ENCODE results near the gene TENT4A.

TENT4A gene

DNA sequence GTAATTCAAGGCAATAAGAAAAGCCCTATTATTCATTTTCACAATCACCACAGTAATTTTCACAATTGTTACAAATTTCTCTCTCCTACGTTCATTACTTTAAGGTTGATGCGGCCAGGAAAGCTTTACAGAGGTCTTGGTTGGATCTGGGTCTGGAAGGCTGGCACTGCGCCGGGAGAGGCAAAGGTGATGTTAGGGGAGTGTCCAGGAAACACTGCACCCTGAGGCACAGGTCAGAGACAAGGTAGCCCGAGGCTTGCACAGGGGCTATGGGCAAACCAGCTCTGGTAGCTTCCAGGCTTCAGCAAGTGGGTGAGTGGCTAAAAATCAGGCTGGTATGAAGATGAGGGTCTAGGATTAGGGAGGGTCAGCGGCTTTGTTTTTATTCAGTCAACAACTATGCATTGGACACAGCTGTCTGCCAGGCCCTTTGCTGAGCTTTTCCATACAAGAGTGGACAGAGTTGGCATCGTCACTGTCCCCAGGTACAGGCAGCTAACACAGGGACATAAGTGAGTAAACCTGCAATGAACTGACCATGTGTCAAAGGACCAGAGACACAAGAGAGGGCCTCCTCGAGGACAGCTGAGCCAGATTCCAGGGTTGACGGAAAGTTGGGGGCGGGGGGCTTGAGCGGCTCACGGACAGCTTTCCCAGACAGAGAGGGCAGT, 12.4 kb upstream of the TENT4A start:
- FAIRE-seq, result no peak

GRCh38 chr5:6701491-6701890, 11.7 kb upstream of the TENT4A start:
- no peak for FAIRE-seq

DNA sequence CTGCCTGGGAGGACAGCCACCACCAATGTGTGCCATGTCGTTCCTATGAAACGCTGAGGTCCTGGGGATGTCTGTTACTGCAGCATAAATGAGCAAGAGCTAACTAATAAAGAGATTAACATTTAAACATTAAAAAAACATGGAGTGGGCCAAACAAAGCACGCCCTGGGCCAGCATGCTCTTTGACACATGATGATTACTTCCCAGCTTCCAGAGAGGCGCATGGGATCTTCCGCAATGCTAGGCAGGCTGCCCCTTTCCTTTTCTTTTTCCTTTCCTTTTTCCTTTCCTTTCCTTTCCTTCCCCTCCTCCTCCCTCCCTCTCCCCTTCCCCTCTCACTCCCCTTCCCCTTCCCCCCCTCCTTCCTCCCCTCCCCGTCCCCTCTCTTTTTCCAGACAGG, 10.6 kb upstream of the TENT4A start:
- FAIRE-seq, result no peak

- no peak for FAIRE-seq
These were observed 9.4 kb upstream of the TENT4A start for GRCh38 chr5:6703806-6704205.

GRCh38 chr5:6704361-6704851, 8.8 kb upstream of the TENT4A start:
- FAIRE-seq, result no peak

GRCh38 chr5:6705088-6705487, 8.1 kb upstream of the TENT4A start:
- FAIRE-seq, result no peak

DNA sequence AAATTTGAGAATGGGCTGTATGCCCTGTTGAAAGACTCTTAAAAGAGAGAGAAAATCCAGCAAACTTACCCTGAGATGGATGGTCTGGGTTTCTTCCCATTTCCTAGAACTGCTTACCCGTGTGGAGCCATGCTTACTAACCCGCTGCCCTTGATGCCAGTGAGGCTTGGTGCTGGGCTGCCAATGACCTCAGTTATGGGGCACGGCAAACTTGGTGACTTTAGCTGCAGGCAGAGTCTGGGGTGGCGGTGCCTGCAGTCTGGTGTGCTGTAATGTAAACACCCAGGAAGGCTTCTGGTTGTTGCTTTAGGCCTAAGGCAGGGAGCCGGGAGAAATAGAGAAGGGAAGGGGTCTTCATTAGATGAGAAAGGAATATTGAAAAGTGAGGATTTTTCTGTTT, 7.3 kb upstream of the TENT4A start:
- no peak for FAIRE-seq

- FAIRE-seq, result no peak
These were observed 5.4 kb upstream of the TENT4A start for GRCh38 chr5:6707852-6708251.

DNA sequence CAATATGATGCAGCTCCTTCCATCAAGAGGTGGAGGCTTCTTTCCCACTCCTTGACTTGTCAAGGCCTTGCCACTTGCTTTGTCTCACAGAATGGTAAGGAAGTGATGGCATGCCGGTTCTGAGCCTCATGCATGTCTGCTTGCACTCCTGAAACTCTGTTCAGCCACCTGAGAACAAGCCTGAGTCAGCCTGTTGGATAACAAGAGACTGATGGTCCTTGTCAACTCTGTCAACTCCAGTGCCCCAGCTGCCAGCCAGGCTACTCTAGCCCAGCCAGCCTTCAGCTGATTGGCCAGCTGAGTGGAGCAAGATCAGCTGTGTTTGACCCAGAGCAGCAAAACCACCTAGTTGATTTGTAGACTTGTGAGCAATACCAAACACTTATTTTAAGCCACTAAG, 4.4 kb upstream of the TENT4A start:
- no peak for FAIRE-seq

DNA sequence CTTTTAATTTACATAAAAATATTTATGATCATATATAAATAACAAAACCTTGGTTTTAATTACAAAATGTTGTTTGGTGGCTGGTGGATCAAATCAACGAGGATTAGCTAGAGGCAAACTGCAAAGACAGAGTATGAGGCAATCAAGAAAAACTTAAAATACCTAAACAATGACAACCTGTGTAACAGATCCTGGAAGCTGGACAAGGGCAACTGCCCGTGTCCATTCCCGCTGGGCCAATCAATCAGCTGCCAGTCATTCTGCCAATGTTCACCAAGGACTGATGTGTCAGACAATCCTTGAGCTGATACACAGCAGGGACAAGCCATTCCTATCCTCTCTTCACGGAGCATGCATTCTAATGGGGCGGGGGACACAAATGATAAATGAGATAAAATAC, 3.2 kb upstream of the TENT4A start:
- FAIRE-seq, result no peak

DNA sequence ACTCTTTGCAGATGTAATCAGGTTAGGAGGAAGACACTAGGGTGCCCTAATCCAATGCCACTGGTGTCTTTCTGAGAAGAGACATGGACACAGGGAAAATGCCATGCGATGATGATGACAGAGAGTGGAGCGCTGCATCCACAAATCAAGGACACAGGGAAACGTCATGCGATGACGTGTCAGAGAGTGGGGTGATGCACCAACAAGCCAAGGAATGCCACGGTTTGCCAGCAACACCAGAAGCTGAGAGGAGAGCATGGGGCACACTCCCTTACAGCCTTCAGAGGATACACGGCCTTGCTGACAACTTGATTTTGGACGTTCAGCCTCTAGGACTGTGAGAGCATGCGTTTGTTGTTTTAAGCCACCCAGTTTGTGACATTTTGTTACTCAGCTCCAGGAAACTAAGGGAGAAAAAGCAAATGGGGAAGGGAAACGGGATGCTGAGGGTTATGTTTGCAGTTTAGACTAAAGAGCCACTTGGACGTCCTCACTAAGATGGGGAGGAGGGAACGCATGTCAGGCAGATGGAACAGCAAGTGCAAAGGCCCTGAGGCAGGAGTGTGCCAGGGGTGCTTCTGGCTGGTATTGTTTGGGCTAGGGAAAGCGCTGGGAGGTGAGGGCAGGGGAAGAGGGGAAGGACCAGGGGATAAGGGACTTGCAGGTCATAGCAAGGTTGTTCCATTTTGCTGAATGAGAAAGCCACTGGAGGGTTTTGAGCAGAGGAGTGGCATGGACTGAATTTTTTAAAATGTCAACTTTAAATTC, 2.5 kb upstream of the TENT4A start:
- no peak for FAIRE-seq

- no peak for FAIRE-seq
These were observed 1.7 kb upstream of the TENT4A start for GRCh38 chr5:6711409-6712141.

DNA sequence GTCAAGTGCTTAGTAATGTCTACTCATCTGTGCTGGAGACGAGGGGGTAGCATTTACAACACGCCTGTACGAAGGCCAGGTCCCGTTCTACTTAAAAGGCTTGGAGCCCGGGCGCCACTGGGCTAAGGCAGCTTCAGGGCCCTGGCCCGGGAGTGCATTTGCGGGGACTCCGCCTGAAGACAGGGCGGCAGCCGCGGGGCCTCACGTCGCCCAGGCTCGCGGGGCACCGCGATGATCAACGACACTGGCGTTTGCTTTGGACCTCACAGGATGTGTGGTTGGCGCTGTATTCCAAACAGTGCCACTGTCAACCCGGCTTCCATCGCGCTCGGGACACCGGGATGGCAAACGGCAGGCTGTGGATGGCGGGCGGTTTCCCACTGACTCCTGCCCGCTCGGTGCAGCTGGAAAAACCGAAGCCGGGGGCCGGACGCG, 1.1 kb upstream of the TENT4A start:
- no peak for FAIRE-seq

DNA sequence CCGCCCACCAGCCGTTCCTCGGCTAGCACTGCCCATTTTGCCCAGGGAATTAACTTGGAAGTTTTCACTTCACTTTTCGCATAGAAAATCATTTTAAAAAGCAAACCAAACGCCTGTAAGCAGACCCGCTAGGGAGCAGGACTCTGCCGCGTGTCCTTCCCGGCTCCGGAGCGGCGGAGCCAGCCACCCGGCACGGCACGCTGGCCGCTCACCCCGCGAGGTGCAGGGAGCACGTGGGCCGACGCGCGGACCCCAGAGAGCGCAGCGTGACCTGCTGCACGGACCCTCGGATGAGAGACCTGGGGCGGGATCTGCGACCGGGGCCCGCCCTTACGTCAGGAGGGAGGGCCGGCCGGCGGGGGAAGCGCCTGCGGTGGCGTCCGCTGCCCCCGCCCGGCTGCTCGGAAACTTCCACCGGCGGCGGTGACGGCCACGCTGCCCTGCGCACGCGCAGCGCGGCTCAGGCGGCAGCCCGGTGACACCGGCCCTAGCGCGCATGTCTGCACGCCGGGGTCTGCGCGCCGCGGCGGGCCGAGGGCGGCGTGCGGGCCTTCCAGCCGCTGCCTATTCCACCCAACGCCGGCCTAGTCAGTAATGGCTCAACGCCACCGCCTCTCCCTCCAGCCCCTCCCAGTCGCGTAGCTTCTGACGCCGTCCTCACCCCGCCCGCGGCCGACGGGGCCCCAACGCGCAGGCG, 507 bp upstream of the TENT4A start:
- FAIRE-seq, result no peak

GRCh38 chr5:6714226-6715041, 1.2 kb downstream of the TENT4A start:
- no peak for FAIRE-seq

DNA sequence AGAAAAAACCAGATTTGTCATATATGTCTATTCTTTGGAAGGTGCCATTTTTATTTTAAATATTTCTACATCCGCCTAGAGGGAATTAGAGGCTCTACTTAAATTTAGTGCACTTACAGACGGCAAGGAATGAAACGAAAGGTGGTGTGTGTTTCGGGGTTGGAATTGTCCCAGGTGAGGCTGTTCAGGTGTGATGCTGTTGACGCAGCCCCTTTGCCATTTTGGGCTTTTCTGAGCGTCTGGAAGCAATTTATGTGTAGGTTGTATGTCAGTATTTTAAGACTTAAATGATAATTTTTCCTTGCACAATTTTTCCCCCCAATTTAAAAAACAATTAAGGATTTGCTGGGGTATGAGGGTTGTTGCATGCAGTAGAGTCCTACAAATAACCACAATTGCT, 2.0 kb downstream of the TENT4A start:
- FAIRE-seq, result no peak

GRCh38 chr5:6715758-6716628, 2.8 kb downstream of the TENT4A start:
- no peak for FAIRE-seq

- FAIRE-seq, result no peak
These were observed 3.5 kb downstream of the TENT4A start for GRCh38 chr5:6716629-6717149.

- no peak for FAIRE-seq
These were observed 4.0 kb downstream of the TENT4A start for GRCh38 chr5:6717247-6717646.

GRCh38 chr5:6717687-6718086, 4.5 kb downstream of the TENT4A start:
- no peak for FAIRE-seq

- no peak for FAIRE-seq
These were observed 5.0 kb downstream of the TENT4A start for GRCh38 chr5:6718161-6718681.

Measured in TTC549 (cell line).